GM12878 (cell line): Measurements from ENCODE around the gene C12orf56.

Source experiments
- CTCF ChIP-seq, 3 experiments: IDR thresholded peaks in 2 of 3; conservative IDR thresholded peaks in 1 of 3; 2 replicates each; pipeline ENCODE4 v1.5.1; 2011; ENCODE audit warnings: low read depth in 3 of 3, low read length in 3 of 3, mild to moderate bottlenecking in 3 of 3, control low read depth in 2 of 3, moderate library complexity in 2 of 3, inconsistent platforms in 1 of 3, mixed read lengths in 1 of 3; ENCODE audit not compliant: control insufficient read depth in 2 of 3, insufficient read depth in 1 of 3; ENCODE audit errors: extremely low read depth in 1 of 3
- EZH2 ChIP-seq: IDR thresholded peaks from 2 replicates; pipeline ENCODE4 v1.6.1; 2012; ENCODE audit warnings: low read depth, mild to moderate bottlenecking, control low read depth, inconsistent platforms, low read length, borderline replicate concordance; ENCODE audit not compliant: control insufficient read depth
- NRF1 ChIP-seq: conservative IDR thresholded peaks from 2 replicates; pipeline ENCODE4 v1.6.1; 2011; ENCODE audit warnings: mild to moderate bottlenecking, low read depth, low read length, improper control_type of control experiment
- PAX5 ChIP-seq: IDR thresholded peaks from 2 replicates; pipeline ENCODE4 v1.6.1; 2011; ENCODE audit warnings: low read depth, low read length, borderline replicate concordance
- POLR2A ChIP-seq: IDR thresholded peaks from 2 replicates; pipeline ENCODE4 v1.6.1; 2011; ENCODE audit warnings: low read depth, mild to moderate bottlenecking, low read length
- POLR2AphosphoS5 ChIP-seq: IDR thresholded peaks from 2 replicates; pipeline ENCODE4 v1.6.1; 2011; ENCODE audit warnings: mild to moderate bottlenecking, low read length, inconsistent platforms
- SIN3A ChIP-seq: IDR thresholded peaks from 2 replicates; pipeline ENCODE4 v1.6.1; 2012; ENCODE audit warnings: low read depth, low read length, improper control_type of control experiment

GRCh38 chr12:64222009-64222765 lies 168.4 kb downstream of the C12orf56 start, which contains the start of gene KICS2:
- TF ChIP-seq PAX5: 0 out of 2 replicates have a peak, but pooled peaks have one; percentile 22
- no peak for TF ChIP-seq CTCF (IDR thresholded peaks at IDR 0.05 in 2 of 3, conservative IDR thresholded peaks at IDR 0.05 in 1 of 3; ENCODE audit: control insufficient read depth in 2 of 3, extremely low read depth in 1 of 3, insufficient read depth in 1 of 3, low read depth in 3 of 3, low read length in 3 of 3)
- TF ChIP-seq POLR2A: peak; percentile 99
- no peak for TF ChIP-seq EZH2
- peak; percentile 81; the same call in 1 of the 2 replicates for TF ChIP-seq SIN3A
- peak; percentile 30; the same call in 1 of the 2 replicates for TF ChIP-seq NRF1
- TF ChIP-seq POLR2AphosphoS5: peak; percentile 89
